ENCODE data around the gene EIF2D.
A peak's percentile ranks its signal among the peaks of the same experiment; 100 is the strongest.

The EIF2D gene

GRCh38 chr1:206544562-206545257 is 67.6 kb downstream of the EIF2D start:
- DNase-seq, result peak; percentile 27 to 35

All from NCI-H1930 (cell line).